Liver (tissue), 3 donors: Measurements from ENCODE around the gene SLC9B1.

ENCODE experiments used
- GABPA ChIP-seq, 2 donors: IDR thresholded peaks in 1 of 2; conservative IDR thresholded peaks in 1 of 2; 2 replicates each; pipeline ENCODE4 v1.6.1; 2016; ENCODE audit warnings: antibody characterized with exemption in 2 of 2, mild to moderate bottlenecking in 1 of 2, moderate library complexity in 1 of 2
- JUND ChIP-seq, 2 donors: IDR thresholded peaks; 2 replicates each; pipeline ENCODE4 v1.6.1; 2016; ENCODE audit warnings: antibody characterized with exemption in 2 of 2
- RAD21 ChIP-seq, 2 donors: IDR thresholded peaks; 2 replicates each; pipeline ENCODE4 v1.6.1; 2016; ENCODE audit warnings: antibody characterized with exemption in 2 of 2, mild to moderate bottlenecking in 2 of 2
- SP1 ChIP-seq: IDR thresholded peaks from 2 replicates; pipeline ENCODE4 v1.6.1; 2018; ENCODE audit warnings: antibody characterized with exemption, mild to moderate bottlenecking
- TF ChIP-seq, protein P1 (sequence below): fragments of 150-350 bp; IDR thresholded peaks from 2 replicates; pipeline ENCODE4 v1.5.1; 2017; ENCODE audit warnings: improper control_type of control experiment, low read depth, low read length; ENCODE audit not compliant: missing input control
- TF ChIP-seq, protein P2 (sequence below): IDR thresholded peaks from 2 replicates; pipeline ENCODE4 v1.6.1; 2016; ENCODE audit warnings: antibody characterized with exemption, mild to moderate bottlenecking
- TF ChIP-seq, protein P3 (sequence below): IDR thresholded peaks from 2 replicates; pipeline ENCODE4 v1.6.1; 2016; ENCODE audit warnings: antibody characterized with exemption
- donor health status: healthy.
- donor health status: healthy.

DNA sequence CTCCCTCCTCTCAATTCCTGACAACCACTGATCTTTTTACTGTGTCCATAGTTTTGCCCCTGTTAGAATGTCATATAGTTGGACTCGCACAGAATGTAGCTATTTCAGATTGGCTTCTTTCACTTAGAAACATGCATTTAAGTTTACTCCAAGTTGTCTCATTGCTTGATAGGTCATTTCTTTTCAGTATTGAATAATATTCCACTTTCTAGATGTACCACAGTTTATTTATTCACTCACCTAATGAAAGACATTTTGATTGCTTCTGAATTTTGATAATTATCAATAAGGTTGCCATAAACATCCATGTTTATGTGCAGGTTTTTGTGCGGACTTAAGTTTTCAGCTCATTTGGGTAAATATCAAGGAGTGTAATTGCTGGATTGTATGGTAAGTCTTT is 38.5 kb downstream of the SLC9B1 start:
- TF ChIP-seq, protein P1, sequence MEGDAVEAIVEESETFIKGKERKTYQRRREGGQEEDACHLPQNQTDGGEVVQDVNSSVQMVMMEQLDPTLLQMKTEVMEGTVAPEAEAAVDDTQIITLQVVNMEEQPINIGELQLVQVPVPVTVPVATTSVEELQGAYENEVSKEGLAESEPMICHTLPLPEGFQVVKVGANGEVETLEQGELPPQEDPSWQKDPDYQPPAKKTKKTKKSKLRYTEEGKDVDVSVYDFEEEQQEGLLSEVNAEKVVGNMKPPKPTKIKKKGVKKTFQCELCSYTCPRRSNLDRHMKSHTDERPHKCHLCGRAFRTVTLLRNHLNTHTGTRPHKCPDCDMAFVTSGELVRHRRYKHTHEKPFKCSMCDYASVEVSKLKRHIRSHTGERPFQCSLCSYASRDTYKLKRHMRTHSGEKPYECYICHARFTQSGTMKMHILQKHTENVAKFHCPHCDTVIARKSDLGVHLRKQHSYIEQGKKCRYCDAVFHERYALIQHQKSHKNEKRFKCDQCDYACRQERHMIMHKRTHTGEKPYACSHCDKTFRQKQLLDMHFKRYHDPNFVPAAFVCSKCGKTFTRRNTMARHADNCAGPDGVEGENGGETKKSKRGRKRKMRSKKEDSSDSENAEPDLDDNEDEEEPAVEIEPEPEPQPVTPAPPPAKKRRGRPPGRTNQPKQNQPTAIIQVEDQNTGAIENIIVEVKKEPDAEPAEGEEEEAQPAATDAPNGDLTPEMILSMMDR = no peak
- TF ChIP-seq GABPA (IDR thresholded peaks at IDR 0.05 in 1 of 2, conservative IDR thresholded peaks at IDR 0.05 in 1 of 2) = no peak
- no peak for TF ChIP-seq JUND (IDR thresholded peaks at IDR 0.05)
- TF ChIP-seq RAD21 (IDR thresholded peaks at IDR 0.05) = no peak
- TF ChIP-seq, protein P2, sequence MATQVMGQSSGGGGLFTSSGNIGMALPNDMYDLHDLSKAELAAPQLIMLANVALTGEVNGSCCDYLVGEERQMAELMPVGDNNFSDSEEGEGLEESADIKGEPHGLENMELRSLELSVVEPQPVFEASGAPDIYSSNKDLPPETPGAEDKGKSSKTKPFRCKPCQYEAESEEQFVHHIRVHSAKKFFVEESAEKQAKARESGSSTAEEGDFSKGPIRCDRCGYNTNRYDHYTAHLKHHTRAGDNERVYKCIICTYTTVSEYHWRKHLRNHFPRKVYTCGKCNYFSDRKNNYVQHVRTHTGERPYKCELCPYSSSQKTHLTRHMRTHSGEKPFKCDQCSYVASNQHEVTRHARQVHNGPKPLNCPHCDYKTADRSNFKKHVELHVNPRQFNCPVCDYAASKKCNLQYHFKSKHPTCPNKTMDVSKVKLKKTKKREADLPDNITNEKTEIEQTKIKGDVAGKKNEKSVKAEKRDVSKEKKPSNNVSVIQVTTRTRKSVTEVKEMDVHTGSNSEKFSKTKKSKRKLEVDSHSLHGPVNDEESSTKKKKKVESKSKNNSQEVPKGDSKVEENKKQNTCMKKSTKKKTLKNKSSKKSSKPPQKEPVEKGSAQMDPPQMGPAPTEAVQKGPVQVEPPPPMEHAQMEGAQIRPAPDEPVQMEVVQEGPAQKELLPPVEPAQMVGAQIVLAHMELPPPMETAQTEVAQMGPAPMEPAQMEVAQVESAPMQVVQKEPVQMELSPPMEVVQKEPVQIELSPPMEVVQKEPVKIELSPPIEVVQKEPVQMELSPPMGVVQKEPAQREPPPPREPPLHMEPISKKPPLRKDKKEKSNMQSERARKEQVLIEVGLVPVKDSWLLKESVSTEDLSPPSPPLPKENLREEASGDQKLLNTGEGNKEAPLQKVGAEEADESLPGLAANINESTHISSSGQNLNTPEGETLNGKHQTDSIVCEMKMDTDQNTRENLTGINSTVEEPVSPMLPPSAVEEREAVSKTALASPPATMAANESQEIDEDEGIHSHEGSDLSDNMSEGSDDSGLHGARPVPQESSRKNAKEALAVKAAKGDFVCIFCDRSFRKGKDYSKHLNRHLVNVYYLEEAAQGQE = no peak
- no peak for TF ChIP-seq SP1
- TF ChIP-seq, protein P3, sequence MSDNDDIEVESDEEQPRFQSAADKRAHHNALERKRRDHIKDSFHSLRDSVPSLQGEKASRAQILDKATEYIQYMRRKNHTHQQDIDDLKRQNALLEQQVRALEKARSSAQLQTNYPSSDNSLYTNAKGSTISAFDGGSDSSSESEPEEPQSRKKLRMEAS = no peak
